Stimulated activated CD4-positive, alpha-beta T cell treated with anti-CD3 and anti-CD28 coated beads, Interleukin-4, amount 100 ng/mL, for 24 hours (primary cell): Measurements from ENCODE around the gene TMTC4.

Experiments
- DNase-seq: peaks from one replicate; pipeline ENCODE4 v3.0.0-alpha.2; 2020

Gene TMTC4

DNA sequence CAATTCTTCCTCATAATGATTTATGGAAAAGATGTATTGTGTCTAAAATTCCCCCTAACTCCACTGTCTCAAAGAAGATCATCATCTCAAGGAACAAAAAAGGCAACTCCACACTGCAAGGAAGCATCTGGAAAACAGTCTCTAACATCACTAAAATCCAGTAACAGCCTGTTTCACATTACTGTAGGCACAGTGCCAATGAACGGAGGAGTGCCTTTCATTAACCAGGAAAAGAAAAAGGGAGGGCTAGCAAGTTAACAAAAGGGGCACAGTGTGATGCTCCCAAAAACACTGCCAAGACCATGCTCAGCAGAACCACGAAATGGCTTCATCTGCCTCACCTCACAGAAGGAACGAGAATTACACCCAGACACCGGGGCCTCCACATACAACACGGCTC, 8.5 kb downstream of the TMTC4 start:
- DNase-seq = no peak

DNA sequence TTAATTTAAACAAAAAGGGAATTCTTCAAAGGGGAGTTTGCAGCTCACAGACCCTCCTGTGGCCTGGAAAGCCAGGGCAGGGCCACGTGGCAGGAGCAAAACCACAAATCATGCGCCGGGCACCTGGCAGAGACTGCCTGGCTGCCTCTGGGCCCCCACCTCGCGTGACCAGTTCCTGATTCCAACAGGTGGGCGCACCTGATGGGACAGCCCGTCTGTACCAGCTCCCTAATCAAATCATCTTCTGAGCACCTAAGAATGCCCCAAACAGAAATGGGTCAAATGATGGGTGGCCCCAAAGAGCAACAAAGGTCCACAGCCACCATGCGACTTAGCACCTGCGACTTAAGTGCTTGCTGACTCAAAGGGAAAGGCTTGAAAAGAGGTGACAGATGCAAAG, 9.2 kb downstream of the TMTC4 start:
- DNase-seq = no peak

- no peak for DNase-seq
Measured at GRCh38 chr13:100664171-100664900, 10.3 kb downstream of the TMTC4 start.

DNA sequence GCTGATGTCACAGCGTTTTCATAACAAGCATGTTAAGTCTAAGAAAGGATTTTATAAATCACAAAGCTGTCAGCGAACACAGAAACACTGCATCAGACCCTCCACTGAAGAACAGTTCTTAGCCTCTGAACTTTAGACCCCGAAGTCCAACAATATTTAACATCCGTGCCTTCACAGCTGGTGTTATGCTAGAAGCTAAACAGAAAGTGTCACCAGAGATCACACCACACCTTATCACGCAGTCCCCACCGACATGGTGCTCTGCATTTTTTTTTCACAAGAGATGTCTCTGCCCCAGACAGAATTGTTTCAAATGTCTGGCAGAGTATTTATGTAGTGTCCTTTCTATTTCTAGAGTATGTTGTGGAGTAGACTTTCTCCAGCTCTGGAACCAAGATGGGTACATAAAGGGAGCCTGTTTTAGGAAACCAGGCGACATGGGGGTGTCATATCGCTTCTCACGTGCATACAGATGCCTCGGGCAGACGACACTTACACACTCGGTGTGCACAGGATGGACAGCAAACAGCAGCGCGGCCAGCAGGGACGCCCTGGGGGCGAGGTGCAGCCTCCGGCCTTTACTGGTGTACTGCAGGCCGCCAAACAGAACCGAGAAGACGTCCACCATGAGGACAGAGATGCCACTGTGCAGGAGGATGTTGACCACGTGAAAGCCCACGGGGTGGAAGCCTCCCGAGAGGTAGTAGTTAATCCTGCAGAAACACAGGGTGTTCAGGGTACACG, 12.0 kb downstream of the TMTC4 start:
- no peak for DNase-seq

GRCh38 chr13:100660761-100661160, 13.8 kb downstream of the TMTC4 start:
- DNase-seq = no peak

DNA sequence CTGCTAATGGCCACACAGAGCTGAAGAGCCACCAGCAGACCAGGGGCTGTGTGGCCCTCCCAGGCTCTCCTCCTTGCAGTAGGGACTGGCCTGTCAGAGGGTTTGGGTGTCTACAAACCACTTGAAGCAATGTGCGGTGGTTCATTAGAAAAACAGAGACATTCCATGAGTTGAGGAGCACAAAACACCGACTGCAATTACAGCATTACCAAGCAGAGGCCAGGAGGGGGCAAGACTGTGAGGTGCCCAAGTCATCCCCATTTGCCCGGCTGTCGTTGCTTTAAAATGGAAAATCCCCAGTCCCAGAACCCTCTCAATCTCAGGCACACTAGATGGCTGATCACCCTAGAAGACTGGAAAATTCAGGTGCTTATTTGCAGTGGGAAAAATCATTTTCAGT, 15.0 kb downstream of the TMTC4 start:
- DNase-seq = no peak

DNA sequence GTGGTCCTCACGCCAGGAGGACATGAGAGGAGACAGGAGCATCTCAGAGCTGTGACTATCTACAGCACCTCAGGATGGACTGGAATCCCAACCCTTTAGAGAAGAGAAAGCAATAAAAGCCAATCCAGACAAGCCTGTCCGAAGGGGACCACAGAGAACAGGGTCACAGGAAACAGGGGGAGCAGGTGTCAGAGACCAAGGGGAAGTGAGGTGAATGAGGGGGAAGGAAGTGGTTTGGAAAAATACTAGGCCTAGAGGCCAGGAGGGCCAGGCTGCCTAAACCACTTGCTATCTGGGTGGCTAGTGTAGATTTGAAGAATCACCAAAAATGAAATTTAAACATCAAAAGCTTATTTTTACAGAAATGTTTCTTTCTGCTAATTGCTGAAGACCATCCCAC, 16.2 kb downstream of the TMTC4 start:
- no peak for DNase-seq

DNA sequence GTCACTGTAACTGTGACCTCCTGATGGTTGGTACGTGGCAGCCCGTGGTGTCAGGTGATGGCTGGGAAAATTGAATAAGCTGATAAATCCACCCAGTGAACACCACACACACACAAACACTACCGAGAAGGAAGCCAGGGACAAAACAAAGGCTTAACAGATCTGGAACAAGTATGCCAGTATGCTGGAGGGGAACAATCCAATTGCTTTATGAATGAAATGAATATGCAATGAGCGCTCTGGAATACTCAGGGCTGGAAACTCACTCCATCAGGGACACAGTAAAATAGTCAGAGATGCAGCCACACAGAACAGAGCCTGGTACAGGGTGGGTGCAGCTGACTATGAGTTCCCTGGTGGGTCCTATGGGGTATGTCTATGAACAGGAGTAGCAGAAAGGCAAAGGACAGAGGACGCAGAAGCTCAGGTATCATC, 16.7 kb downstream of the TMTC4 start:
- no peak for DNase-seq

- no peak for DNase-seq
Measured at GRCh38 chr13:100652510-100652909, 22.1 kb downstream of the TMTC4 start.

DNA sequence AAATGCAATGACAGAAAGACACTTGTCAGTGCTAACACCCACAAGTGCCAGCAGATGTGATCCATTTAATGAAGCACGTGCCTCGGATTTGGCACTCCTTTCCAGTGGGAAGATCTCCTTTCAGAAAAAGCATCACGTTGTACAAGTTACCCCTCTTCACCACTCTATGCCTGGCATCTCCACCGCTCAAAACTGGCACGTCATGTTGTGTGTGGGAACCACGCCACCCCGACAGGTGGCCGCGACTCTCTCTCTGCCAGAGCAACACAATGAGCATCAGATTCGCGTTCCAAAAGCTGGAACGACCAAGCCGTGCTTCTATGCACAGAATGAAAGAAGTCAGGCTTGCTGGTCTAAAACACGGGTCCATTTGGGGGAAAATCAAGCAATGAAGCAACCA, 24.3 kb downstream of the TMTC4 start:
- DNase-seq = no peak

- DNase-seq = no peak
Measured at GRCh38 chr13:100648354-100648753, 26.2 kb downstream of the TMTC4 start.

GRCh38 chr13:100646871-100647270, 27.7 kb downstream of the TMTC4 start:
- no peak for DNase-seq

- no peak for DNase-seq
Measured at GRCh38 chr13:100646030-100646673, 28.4 kb downstream of the TMTC4 start.

- DNase-seq = no peak
Measured at GRCh38 chr13:100645382-100645781, 29.2 kb downstream of the TMTC4 start.

- no peak for DNase-seq
Measured at GRCh38 chr13:100644371-100644770, 30.2 kb downstream of the TMTC4 start.

GRCh38 chr13:100637796-100638195, 36.8 kb downstream of the TMTC4 start:
- DNase-seq = no peak

- DNase-seq = no peak
Measured at GRCh38 chr13:100637380-100637779, 37.2 kb downstream of the TMTC4 start.

DNA sequence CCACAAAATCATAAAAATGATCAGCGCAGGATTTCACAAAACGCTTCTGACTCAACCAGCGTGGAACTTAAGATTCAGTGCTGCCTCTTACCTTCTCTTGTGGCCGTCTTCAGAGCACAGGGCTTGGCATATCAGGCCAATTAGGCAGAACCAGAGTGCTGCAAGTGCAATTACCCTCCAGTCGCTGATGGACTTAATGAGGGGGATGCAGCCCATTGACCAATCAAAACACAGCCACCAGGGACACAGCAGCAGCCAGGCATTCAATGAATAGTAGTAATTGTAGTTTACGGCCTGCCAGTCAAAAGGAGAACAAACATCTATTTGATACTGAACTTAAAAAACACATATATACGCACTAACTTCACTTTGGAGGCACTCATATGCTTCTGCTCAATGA, 38.2 kb downstream of the TMTC4 start:
- no peak for DNase-seq

DNA sequence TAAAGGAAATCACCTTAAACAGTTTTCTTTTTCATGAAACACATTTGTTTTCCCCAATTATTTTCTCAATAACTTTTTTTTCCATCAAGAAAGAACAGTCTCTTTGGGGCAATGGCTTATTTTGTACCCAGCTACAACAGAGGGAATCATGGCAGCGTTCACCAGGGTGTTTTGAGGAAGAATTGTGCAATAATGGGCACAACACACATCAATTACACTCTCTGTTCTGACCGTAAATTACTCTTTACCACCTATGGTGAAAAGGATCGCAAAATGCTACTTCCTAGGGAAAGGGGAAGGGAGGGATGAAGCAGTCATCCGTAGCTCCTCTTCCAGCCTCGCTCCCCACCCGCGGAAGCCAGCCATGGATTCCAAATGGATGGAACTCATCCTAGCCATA, 38.6 kb downstream of the TMTC4 start:
- no peak for DNase-seq

GRCh38 chr13:100634696-100635095, 39.9 kb downstream of the TMTC4 start:
- no peak for DNase-seq

DNA sequence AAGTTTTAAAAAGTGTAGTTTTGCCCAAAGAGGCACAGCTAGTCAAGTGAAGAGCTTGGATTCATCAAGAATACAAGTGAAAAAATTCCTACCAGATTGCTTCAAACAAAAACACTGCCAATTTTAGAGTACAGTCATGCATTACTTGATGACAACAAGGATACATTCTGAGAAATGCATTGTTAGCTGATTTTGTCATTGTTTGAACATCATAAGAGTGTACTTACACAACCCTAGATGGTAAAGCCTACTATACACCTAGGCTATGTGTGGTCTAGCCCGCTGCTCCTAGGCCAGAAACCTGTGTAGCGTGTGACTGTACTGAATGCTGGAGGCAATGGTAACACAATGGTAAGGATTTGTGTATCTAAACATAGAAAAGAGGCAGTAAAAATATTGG, 41.1 kb downstream of the TMTC4 start:
- no peak for DNase-seq

- no peak for DNase-seq
Measured at GRCh38 chr13:100630555-100630954, 44.0 kb downstream of the TMTC4 start.

DNA sequence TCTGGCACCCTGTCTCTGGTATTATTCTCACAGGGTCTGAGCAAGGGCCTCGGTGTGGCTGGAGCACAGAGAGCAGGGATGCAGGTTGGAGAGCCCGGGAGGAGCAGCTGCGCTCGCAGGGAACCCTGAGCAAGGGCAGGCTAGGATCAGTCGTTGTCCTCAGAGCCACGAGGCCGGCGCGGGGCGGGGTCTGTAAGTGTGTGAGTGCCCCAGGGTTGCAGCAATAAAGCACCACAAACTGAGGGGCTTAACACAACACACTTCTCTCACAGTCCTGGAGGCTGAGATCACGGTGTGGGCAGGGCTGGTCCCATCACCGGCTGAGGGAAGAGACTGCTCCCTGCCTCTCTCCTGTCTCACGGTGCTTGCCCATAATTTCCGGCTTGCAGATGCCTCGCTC, 47.5 kb downstream of the TMTC4 start:
- no peak for DNase-seq

DNA sequence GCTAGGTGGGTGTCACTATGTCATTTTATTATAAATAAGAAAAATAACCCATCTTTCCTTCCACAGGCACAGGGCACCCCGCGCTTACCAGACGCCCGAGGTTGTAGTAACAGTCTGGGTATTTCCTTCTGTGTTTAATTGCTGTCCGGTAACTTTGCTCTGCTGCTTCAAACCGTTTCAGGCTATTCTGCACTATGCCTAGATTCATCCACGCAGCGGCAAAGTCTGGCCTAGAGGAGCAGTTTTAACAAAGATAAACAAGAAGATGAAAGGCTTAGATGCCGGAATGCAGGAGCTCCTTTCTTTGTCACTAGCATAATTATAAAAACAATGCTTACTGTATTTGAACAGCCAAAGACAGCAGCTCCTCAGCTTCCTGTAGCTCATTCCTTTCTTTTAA, 49.1 kb downstream of the TMTC4 start:
- no peak for DNase-seq
